Left forelimb (tissue), 1 donor: ENCODE data around the gene MYH11.
"Not testable (repeated sequence)": the region's sequence is repeated elsewhere in the genome, so short reads cannot be mapped to it uniquely, and the experiment has no call there.

Source experiments
- DNase-seq: peaks from one replicate; pipeline ENCODE4 v3.0.0-alpha.2; 2018; ENCODE audit warnings: low spot score

MYH11 gene

GRCh38 chr16:15809297-15809696 lies 47.5 kb downstream of the MYH11 start:
- not testable (repeated sequence) for DNase-seq

GRCh38 chr16:15808071-15808470 lies 48.8 kb downstream of the MYH11 start:
- DNase-seq: no peak

- DNase-seq: no peak
Observed at GRCh38 chr16:15807603-15808009, 49.2 kb downstream of the MYH11 start.

DNA sequence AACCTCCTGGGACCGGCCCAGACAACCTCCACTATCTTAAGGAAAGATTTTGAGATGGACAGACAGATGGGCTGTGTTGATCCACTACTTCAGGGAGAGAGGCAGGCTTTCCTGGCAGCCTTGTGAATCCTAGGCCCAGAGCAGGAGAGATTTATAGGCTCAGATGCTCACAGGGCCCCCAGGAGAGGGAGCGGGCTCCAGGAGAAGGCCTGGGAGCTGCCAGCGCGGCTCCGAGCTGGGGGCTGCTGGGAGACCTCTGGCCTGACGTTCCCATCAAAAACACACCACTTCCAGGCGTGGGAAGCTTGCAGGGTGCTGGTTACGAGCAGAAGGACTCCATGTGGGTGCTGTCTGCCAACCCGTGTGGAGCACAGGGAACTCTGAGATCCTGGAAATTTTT lies 53.2 kb downstream of the MYH11 start:
- DNase-seq: no peak

DNA sequence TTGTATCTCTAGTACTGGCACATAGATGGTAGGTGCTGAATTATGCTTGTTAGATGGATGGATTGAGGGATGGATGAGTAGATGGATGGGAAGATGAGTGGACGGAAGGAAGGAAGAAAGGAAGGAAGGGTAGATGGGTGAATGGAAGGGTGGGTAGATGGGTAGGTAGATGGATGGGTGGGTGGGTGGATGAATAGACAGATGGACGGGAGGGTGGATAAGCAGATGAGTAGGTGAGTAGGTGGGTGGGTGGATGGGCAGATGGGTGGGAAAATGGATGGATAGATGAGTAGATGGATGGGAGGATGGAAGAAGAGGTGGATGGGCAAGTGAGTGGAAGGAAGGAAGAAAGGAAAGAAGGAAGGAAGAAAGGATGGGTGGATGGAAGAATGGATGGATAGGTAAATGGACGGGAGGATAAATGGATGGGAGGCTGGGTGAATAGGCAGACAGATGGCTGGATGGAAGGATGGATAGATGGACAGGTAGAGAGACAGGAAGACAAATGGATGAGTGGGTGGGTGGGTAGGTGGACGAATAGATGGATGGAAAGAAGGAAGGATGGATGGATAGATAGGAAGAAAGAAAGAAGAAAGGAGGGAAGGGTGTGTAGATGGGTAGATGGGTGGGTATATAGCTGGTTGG lies 56.9 kb downstream of the MYH11 start:
- DNase-seq: no peak

GRCh38 chr16:15798671-15799070 lies 58.2 kb downstream of the MYH11 start:
- no peak for DNase-seq

- no peak for DNase-seq
Observed at GRCh38 chr16:15796885-15797284, 59.9 kb downstream of the MYH11 start.

DNA sequence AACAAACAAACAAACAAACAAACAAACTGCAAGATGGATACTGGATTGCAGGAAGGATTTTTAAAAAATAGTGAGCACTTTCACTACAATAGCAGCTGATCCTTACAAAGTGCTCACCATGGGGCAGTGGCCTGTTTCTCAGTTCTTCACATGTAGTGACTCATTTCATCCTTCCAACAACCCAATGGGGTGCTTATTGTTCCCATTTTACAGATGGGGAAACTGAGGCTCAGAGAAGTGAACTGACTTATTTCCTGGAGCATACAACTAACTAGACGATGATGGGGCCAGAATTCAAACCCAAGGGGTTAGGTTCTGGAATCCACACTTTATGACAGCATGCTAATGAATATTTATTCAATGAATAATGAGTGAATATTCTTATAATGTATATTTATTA lies 61.2 kb downstream of the MYH11 start:
- no peak for DNase-seq

DNA sequence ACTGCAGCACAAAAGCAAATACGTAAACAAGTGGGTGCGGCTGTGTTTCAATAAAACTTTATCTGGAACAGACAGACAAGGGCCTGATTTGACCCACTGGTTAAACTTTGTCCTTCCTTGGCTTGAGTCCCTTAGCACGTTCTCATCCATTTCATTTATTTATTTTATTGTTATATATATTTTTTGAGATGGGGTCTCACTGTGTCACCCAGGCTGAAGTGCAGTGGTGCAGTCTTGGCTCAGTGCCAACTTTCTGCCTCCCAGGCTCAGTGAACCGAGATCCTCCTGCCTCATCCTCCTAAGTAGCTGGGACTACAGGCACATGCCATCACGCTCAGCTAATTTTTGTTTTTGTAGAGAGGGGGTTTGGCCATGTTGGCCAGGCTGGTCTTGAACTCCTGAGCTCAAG lies 64.3 kb downstream of the MYH11 start:
- DNase-seq: no peak

- DNase-seq: no peak
Observed at GRCh38 chr16:15790458-15790857, 66.4 kb downstream of the MYH11 start.

GRCh38 chr16:15789816-15790215 lies 67.0 kb downstream of the MYH11 start:
- not testable (repeated sequence) for DNase-seq

DNA sequence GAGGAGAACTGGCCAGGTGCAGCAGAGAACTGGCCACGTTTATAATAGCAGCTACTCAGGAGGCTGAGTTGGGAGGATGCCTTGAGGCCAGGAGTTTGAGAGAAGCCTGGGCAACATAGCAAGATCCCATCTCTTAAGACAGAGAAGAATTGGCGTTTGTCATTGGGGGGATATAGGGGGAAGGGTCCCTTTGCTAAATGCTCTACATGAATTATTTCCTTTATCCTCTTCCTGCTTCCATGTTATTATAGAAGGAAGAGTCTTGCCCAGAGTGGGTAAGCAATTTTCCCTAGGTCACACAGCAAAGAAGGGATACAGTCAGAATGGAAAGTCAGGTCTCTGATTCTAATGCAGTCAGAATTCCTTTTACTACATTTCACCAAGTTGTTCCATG lies 68.0 kb downstream of the MYH11 start:
- no peak for DNase-seq

GRCh38 chr16:15786501-15786900 lies 70.3 kb downstream of the MYH11 start:
- no peak for DNase-seq

DNA sequence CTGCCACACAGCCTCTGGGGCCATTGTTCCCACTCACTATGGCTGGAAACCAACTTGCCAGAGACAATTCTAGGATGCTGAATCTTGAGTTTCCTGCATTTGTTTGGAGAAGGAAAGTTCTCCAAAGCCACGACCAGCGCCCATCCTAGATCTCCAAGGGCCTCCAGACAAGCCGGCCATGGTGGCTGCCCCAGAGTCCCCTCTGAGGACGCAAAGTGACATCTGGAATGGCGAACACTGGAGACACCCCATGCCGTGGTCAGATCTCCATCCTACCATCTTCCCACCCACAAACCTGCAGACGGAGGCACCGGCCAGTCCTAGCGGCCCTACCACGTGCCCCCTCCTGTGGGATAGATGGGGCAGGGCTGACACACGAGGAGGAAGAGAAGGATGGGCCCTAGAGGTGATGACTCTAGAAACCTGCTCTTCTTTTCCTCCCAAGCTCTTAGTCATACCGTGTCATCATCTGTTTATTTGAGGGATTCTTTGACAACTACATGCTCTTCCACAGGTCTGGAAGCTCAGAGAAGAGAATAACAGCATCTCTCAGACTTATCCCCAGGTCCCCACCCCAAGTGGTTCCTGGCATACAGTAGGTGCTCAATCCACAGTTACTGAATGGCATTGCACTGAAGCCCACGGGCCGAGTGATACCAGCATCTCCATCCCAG lies 71.3 kb downstream of the MYH11 start:
- DNase-seq: no peak

DNA sequence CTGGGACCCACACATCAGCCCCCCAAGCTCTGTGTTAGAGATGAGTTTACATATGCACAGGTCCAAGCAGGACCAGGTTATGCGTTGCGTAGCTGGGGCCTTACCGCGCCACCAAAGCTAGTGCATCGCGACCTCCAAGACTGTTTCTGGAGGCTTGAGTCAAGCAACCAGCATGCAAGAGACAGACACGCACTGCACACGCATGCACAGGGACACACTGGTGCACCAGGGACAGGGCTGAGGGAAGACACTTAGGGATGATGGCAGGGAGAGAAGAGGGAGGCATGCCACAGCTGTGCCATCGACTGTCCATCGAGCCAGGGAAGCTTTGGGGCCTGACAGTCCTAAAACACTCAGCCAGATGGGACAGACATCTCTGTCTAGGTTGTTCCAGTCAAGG lies 72.8 kb downstream of the MYH11 start:
- no peak for DNase-seq

GRCh38 chr16:15782573-15783365 lies 74.1 kb downstream of the MYH11 start:
- DNase-seq: no peak

DNA sequence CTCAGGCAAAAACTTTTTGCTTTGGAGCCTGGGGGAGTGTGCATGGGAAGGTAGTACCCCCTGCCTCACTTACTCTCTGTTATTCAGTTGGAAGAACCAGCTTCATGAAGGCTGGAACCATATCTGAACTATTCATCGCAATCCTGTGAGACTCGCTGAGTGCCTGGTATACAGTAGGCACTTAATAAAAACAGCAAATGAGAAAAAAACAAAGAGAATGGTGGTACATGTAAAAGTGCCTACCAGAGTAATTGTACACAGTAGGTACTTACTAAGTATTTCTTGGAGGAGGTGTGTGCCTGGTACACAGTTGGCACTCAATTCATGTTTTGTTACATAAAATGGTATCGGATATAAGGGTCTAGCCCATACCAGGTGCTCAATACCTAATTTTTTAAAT lies 75.2 kb downstream of the MYH11 start:
- no peak for DNase-seq

- no peak for DNase-seq
Observed at GRCh38 chr16:15780805-15781204, 76.0 kb downstream of the MYH11 start.

GRCh38 chr16:15779664-15780351 lies 77.0 kb downstream of the MYH11 start:
- no peak for DNase-seq

- no peak for DNase-seq
Observed at GRCh38 chr16:15778999-15779614, 77.7 kb downstream of the MYH11 start.

DNA sequence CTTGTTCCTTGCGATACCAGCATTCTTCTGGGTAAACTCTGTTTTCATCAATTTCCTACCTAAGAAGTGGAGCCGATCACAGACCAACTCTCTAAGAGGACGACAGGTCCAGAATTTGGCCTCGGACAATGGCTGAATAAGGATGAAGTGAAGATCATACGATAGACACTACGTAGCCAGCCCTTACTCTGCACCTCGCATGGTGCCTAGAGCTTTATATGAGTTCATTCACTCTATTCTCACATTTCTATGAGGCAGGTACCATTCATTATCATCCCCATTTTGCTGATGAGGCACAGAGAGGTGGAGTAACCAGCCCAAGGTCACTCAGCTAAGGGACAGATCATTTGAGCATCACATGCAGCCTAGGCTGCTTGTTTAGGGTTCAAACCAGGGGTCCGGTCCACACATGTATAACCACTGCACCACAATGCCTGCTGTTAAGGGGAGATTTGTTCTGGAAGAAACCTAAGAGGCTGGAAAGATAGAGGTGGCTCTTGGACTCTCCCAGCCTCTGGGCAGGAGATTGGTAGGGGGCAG lies 78.6 kb downstream of the MYH11 start:
- no peak for DNase-seq
